GM18508 (cell line): ENCODE measurements around the gene QTRT2.

Experiments
- ATAC-seq: cut with Tn5 transposase; IDR thresholded peaks from one replicate; pipeline ENCODE4 v1.9.1; 2021; ENCODE audit warnings: moderate number of reproducible peaks; ENCODE audit not compliant: insufficient read depth, unreplicated experiment

Gene QTRT2

DNA sequence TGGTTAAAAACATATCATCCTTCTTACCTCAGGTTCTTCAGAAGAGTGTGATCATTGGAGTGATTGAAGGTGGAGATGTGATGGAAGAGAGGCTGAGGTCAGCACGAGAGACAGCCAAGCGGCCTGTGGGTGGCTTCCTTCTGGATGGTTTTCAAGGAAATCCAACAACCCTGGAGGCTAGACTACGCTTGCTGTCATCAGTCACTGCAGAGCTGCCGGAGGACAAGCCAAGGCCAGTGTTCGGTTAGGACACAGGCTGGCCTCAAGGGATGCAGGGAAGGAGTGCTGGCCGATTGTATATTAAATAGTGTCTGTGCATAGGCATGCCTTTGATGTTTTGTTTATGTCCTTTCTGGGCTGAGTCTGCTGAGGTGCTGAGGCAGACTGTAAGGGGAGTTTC is 20.2 kb downstream of the QTRT2 start:
- ATAC-seq, result no peak

- no peak for ATAC-seq
These were observed 21.6 kb downstream of the QTRT2 start for GRCh38 chr3:114078126-114078525.

DNA sequence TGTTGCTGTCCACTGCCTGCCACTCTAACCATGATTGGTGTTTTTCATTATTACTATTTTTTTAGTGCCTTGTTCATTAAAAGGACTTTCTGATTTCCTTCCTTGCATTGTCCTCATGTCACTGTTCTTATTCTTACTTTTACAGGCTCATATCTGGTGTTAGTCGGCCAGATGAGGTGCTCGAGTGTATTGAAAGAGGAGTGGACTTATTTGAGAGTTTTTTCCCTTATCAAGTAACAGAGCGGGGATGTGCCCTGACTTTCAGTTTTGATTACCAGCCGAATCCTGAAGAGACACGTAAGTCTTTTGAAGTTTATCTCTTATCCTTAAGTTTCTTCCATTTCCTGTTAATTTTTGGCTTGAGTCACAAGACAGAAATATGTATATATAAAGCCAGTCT is 23.2 kb downstream of the QTRT2 start:
- no peak for ATAC-seq

DNA sequence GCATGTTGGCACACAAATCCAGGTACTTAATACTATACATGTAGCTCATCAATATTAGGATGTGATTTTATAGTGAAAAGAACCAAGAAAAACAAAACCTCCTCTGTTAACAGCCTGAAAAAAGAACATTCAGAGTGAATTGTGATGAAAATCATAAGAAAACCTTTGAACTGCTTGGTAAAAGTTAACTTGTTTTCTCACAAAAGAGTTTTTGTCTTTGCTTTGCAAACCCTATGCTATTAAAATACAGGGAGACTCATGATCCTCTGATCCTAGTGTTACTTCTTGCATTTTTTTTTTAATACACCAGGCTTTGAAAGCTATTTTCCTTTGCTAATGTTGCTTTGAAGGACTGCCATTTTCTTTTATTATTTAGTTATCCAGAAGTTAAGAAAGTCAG is 23.7 kb downstream of the QTRT2 start:
- ATAC-seq, result no peak

GRCh38 chr3:114081037-114081436 is 24.5 kb downstream of the QTRT2 start:
- ATAC-seq, result no peak

DNA sequence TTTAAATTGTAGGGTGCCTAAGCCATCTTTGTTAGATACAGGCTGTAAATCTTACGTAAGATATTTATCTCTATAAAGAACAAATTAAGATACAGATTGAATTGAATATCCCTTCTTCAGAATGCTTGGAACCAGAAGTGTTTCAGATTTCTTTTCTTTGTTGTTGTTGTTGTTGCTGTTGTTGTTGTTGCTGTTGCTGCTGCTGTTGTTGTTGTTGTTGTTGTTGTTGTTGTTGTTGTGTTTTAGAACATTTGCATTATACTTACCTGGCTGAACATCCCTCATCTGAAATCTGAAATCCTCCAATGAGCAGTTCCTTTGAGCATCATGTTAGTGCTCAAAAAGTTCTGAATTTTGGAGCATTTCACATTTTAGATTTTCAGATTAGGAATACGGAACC is 26.6 kb downstream of the QTRT2 start:
- ATAC-seq, result no peak

DNA sequence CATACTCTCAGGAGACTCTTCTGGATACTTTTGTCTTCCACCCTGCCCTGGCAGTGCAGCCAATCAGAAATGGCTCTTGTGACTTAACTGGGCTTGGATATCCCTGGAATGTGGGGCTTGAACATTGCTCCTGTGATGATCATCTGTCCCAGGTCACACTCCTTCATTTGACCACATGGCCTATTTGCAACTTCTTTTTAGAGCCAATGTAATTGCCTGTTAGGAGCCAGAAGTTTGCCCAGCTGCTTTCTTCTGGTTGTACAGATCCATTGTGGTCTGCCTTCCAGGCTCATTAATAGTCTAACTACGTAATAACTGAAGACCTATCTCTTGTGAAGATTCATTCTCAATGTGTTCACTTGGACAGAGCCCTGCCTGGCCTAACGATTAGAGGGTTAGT is 29.8 kb downstream of the QTRT2 start:
- no peak for ATAC-seq

DNA sequence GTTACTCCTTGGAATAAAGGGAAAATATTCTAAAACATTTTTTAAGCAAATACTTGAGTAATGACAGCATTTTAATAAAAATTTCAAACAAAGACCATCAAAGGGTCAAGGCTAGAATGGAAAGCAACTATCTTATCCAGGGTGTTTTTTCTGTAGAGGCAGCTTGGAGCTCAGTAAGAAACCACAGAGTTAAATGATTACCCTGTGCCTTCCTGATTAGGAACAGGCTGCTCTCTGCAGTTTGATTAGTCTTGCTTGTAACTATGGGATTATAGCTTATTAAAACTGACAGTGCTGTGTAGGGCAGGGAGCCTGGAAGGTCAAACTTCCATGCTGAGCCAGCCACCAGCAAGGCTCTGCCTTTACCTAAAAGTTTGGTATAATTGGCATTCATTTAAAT is 33.1 kb downstream of the QTRT2 start:
- no peak for ATAC-seq

DNA sequence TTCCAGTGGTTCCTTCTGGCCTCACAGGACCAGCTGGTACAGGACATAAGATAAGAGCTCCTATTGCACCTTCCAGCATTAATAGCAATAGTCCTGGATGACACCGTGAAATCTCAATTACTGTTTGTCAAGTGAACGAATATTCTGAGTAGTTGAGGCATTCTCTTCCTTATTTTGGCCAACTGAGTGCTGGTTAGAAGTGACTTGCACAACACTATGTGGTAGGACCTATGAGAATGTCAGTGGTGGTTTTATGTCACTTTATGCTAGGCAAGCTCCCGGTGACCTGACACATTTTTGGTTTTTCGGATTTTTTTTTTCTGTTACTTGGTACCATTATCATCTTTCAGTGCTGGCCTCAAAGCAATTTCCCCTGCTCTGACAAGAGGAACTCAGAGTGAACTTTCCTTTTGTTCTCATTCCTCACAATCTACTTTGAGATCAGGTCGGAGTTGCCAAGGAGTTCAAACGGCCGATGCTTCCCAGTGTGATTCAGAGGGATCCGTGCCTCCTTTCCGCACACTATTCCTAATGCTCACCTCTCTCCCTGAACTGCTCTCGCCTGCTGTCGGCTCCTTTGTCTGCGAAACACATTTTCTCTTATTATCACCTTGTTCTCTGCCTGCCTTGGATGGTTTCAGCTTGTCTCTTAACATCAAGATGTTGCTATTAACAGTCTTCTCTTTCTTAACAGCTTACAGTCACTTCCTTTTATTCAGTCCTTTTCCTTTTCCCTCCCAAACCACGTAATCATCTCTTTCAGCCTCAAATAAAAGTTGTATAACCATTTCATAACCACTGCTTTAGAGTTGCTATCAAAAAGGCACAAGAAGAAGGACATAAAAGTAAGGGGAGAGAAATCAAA is 35.8 kb downstream of the QTRT2 start:
- ATAC-seq, result no peak

- ATAC-seq, result no peak
These were observed 36.5 kb downstream of the QTRT2 start for GRCh38 chr3:114093016-114093380.

DNA sequence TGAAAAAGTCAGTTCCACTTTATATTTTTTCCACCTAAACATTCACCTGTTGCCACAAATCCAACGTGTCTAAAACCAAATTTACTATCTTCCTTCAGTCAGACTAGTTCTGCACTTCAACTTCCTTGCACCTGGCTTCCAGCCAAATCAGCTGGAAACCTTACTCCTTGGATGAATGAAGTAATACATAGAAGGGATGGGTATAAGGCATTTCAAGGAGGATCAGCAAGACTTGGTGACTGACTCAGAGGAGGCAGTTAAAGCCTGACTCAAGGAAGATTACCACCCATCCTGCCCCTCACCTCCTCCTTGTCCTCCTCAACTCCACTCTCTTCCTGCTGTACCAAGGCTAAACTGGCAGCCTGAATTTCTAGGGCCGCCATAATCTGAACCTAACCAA is 37.1 kb downstream of the QTRT2 start:
- ATAC-seq, result no peak

DNA sequence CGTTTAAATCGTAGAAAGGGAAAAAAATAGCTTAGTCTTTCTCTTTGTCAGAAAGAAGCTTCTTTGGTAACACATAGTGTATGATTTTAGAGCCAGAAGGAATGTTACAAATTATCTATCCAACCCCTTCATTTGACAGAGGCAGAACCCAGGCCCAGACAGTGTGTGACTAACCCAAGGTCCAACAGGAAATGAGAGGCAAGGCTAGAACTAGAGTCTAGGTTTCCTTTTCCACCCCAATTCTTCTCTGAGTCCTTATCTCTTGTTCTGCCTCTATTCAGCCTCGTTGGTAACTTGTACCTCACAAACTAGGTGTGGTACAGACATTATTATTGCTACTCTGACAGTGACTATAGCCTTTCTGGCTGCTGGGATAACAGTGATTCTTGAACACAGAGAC is 39.3 kb downstream of the QTRT2 start:
- ATAC-seq, result no peak

DNA sequence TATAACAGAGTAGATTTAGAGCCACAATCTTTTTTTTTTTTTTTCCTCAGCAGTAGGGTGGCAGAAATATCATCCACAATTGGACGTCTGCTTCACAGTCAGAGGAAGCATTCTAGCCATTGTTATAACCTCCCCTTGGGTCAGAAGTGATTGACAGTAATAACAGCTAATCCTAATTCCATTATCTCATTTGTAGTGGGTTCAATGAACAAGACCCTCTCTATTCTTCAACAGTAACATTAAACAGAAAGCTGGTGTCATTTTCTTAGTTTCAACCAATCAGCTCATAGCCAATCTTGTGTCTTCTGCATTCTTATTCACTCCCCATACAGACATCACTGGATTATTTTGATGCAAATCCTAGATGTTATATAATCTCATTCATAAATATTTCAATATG is 44.6 kb downstream of the QTRT2 start:
- ATAC-seq, result no peak

DNA sequence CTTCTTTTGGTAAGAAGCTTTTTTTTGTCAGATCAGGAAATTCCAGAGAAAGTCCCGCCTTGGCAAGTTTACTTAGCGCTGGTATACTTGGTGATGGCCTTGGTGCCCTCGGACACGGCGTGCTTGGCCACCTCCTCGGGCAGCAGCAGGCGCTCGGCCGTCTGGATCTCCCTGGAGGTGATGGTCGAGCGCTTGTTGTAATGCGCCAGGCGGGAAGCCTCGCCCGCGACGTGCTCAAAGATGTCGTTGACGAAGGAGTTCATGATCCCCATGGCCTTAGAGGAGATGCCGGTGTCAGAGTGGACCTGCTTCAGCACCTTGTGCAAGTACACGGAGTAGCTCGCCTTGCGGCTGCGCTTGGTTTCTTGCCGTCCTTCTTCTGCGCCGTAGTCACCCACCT is 46.6 kb downstream of the QTRT2 start:
- no peak for ATAC-seq

DNA sequence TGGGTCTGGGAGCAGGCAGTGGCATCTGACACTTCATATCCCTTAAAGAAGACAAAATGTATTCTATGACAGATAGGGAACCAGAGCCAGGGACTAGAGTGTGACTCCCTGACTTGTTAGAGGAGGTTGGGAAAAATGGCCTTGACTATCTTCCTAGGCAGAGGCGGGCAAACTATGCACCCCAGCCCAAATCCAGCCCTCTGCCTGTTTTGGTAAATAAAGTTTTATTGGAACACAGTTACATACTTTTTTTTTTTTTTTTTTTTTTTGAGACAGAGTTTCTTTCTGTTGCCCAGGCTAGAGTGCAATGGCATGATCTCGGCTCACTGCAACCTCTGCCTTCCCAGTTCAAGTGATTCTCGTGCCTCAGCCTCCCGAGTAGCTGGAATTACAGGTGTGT is 47.3 kb downstream of the QTRT2 start:
- ATAC-seq, result no peak

DNA sequence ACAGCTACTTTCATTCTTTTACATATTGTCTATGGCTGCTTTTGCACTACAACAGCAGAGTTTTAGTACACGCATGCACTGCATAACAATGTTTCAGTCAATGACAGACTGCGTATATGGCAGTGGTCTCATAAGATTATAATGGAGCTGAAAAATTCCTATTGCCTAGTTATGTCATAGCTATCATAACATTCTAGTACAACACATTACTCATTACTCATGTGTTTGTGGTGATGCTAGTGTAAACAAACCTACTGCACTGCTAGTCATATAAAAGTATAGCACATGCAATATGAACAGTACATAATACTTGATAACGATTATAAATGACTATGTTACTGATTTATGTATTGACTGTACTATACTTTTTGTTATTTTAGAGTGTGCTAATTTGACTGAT is 47.9 kb downstream of the QTRT2 start:
- no peak for ATAC-seq

GRCh38 chr3:114108137-114108536 is 51.6 kb downstream of the QTRT2 start:
- no peak for ATAC-seq

GRCh38 chr3:114110439-114110838 is 53.9 kb downstream of the QTRT2 start:
- ATAC-seq, result no peak

GRCh38 chr3:114111060-114111770 is 54.7 kb downstream of the QTRT2 start:
- no peak for ATAC-seq

- no peak for ATAC-seq
These were observed 56.2 kb downstream of the QTRT2 start for GRCh38 chr3:114112696-114113095.

- ATAC-seq, result no peak
These were observed 58.2 kb downstream of the QTRT2 start for GRCh38 chr3:114114719-114115118.

- ATAC-seq, result no peak
These were observed 58.6 kb downstream of the QTRT2 start for GRCh38 chr3:114115143-114115542.
